GM19193 (cell line): ENCODE data around the gene C1QA.

Experiments
- POLR2A ChIP-seq: IDR thresholded peaks from 4 replicates; pipeline ENCODE4 v1.6.1; 2011; ENCODE audit not compliant: insufficient read depth, insufficient read length; ENCODE audit errors: extremely low read depth

Gene C1QA

GRCh38 chr1:22607154-22607553 is 29.3 kb upstream of the C1QA start:
- no peak for TF ChIP-seq POLR2A

GRCh38 chr1:22608361-22608760 is 28.1 kb upstream of the C1QA start:
- TF ChIP-seq POLR2A = no peak

- no peak for TF ChIP-seq POLR2A
Observed at GRCh38 chr1:22609291-22609690, 27.1 kb upstream of the C1QA start.

GRCh38 chr1:22611530-22611947 is 24.9 kb upstream of the C1QA start:
- no peak for TF ChIP-seq POLR2A

GRCh38 chr1:22612671-22613571 is 23.5 kb upstream of the C1QA start:
- no peak for TF ChIP-seq POLR2A

- no peak for TF ChIP-seq POLR2A
Observed at GRCh38 chr1:22613572-22613918, 22.9 kb upstream of the C1QA start.

- TF ChIP-seq POLR2A = no peak
Observed at GRCh38 chr1:22613951-22614350, 22.5 kb upstream of the C1QA start.

- TF ChIP-seq POLR2A = no peak
Observed at GRCh38 chr1:22615886-22616285, 20.5 kb upstream of the C1QA start.

GRCh38 chr1:22616571-22616970 is 19.9 kb upstream of the C1QA start:
- no peak for TF ChIP-seq POLR2A

- TF ChIP-seq POLR2A = no peak
Observed at GRCh38 chr1:22618056-22618455, 18.4 kb upstream of the C1QA start.

- TF ChIP-seq POLR2A = no peak
Observed at GRCh38 chr1:22619252-22619651, 17.2 kb upstream of the C1QA start.

GRCh38 chr1:22619798-22620197 is 16.6 kb upstream of the C1QA start:
- TF ChIP-seq POLR2A = no peak

GRCh38 chr1:22621761-22622160 is 14.7 kb upstream of the C1QA start:
- no peak for TF ChIP-seq POLR2A

- TF ChIP-seq POLR2A = no peak
Observed at GRCh38 chr1:22625262-22625925, 11.0 kb upstream of the C1QA start.

GRCh38 chr1:22626237-22627157 is 9.9 kb upstream of the C1QA start:
- TF ChIP-seq POLR2A = no peak
